GM10266 (cell line): Measurements from ENCODE around the gene WRAP73.

Experiments
- DNase-seq: peaks from one replicate; pipeline ENCODE4 v3.0.0; 2012; ENCODE audit errors: extremely low spot score
- TF ChIP-seq, protein P1 (sequence below): IDR thresholded peaks from 2 replicates; pipeline ENCODE4 v1.5.1; 2012; ENCODE audit warnings: mild to moderate bottlenecking, low read depth; ENCODE audit not compliant: control insufficient read depth, insufficient read depth; ENCODE audit errors: missing control alignments

The WRAP73 gene

DNA sequence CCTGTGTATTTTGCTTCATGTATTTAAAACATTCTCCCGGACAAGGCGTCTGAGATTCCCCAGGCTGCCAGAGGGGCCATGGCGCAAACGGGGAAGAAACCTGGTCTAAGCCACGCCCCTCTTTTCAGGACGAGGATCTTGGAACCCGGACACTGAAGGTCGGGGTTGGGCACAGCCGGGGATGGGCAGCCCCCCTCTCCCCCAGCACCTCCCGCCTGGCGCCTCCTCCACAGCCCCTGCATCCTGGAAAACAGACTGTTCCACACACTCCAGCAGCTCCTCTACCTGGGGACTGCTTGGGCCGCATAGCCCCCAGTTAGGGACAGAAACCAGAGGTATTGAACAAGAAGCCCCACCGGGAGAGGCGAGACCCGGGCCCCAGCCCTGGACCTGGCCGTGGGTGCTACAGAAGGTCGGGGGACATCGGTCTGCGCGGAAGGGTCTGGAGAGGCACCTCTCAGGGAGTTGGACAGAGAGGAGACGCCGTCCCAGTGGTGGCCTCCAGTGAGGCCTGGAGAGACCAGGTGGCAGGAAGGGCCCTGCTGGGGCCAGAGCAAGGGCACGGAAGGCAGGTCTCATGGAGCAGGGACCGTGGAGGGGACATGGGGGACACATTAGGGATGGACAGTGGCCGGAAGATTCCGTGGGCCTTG is 7.8 kb upstream of the WRAP73 start:
- TF ChIP-seq, protein P1, sequence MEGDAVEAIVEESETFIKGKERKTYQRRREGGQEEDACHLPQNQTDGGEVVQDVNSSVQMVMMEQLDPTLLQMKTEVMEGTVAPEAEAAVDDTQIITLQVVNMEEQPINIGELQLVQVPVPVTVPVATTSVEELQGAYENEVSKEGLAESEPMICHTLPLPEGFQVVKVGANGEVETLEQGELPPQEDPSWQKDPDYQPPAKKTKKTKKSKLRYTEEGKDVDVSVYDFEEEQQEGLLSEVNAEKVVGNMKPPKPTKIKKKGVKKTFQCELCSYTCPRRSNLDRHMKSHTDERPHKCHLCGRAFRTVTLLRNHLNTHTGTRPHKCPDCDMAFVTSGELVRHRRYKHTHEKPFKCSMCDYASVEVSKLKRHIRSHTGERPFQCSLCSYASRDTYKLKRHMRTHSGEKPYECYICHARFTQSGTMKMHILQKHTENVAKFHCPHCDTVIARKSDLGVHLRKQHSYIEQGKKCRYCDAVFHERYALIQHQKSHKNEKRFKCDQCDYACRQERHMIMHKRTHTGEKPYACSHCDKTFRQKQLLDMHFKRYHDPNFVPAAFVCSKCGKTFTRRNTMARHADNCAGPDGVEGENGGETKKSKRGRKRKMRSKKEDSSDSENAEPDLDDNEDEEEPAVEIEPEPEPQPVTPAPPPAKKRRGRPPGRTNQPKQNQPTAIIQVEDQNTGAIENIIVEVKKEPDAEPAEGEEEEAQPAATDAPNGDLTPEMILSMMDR = no peak
- no peak for DNase-seq

DNA sequence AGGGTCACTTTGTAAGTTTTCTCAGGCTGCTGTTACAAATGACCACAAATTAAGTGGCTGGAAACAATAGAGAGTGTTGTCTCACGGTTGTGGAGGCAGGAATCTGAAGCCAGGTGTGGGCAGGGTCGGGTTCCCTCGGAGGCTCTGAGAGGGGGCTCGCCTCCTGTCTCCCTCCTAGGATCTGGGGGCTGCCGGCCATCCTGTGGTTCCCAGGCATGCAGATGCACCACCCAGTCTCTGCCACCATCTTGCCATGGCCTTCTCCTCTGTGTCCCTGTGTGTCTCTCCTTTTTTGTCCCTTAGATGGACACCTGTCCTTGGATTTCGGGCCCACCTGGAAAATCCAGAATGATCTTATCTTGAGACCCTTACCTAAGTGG is 7.2 kb upstream of the WRAP73 start:
- TF ChIP-seq, protein P1 = no peak
- no peak for DNase-seq

DNA sequence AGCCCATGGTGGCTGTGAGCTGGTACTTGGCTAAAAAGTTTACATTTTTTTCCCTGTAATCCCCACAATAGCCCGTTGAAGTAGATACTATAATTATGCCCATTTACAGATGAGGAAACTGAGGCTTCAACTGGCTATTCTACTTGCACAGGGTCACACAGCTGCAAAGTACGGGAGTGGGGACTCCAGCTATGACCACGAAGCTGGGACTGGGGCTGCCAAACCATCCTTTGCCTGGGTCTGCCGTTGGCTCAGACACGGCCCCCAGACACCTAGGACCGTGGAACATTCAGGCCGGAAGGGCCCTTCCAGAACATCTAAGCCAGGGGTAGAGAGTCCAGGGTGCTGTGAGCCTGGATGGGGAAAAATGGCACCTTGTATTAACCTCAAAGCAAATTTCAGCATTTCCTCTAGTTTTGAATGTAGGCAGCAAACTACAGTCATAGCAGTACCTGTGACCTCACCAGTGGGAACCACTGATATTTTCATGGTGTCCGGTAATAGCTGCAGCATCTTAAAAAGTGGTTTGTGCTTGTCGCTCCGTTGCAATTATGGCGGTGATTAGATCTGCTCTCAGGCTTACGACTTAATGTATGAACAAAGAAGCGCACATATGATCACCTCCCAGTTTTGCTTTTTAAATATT is 6.7 kb upstream of the WRAP73 start:
- peak; percentile 90 for DNase-seq
- TF ChIP-seq, protein P1 = no peak

DNA sequence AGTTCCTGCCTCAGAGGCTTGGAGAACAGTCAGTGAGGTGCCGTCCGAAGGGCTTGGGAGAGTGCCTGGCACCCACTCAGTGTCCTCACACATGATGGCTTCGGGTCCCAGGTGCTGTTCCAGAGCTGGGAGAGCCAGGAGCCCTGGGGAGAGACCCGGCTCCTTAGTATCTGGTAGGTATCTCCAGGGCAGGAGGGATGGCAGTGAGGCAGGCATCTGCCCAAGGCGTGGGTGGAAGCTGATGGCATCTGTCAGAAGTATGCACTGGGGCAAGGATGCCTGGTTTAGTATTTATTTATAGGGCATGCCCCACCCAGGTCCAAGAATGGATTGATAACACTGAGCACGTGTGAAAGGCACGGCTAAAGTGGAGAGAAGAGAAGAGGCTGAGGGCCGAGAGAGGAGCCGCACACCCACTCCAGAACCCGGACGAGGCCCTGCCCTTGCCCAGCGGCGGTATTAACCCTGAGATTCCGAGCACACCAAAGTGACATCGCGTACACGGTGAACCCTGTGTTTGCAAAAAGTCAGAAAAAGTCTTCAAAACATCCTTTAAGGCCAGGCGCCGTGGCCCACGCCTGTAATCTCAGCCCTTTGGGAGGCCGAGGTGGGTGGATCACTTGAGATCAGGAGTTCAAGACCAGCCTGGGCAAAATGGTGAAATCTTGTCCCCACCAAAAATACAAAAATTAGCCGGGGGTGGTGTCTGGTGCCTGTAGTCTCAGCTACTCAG is 4.8 kb upstream of the WRAP73 start:
- TF ChIP-seq, protein P1 = no peak
- no peak for DNase-seq

DNA sequence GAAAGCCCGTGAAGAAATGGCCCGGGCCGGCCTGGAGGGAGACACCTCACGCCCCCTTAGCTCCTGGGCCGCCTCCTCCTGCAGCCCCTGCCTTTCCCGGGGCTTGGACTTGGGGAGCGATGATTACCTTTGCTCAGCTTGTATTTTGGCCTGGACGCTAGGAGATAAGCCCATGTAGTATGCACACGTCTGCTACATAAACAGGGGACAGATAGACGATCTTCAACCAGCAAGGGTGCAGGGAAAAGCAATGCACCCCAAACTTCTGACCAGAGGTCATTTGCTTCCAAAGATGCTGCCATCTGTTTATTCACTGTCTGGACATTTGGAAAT is 3.3 kb upstream of the WRAP73 start:
- TF ChIP-seq, protein P1 = no peak
- no peak for DNase-seq

DNA sequence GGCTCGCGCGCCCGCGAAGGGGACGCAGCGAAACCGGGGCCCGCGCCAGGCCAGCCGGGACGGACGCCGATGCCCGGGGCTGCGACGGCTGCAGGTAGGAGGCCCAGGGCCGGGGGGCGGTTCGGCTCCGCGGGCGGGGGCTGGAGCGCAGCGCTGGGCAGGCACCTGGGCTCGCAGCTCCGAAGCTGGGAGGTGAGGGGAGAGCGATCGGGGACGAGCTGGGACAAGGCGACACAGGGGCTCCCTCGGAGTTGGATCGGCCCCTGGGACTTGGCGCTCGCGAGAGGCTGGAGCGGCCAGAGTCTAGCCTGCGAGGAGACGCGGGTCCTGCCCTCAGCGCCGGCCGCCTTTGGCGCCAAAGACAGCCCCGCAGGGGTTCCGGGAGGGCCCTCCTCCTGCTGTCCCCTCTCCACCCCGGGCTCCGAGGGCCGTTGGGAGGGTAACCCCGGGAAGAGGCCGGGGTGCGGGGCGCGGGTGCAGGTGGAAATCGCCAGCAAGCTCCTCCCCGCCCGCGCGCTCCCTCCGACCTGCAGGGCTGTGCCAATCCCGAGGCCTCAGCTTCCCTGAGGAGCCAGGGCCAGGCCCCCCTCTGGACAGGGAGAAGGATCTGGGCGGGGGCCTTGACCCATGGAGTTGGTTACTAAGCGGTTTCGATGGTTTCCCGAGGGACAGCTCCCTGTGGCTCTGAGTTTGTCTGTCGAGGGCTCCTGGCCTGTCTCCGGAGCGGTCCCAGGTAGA is 2.8 kb upstream of the WRAP73 start:
- DNase-seq = no peak
- TF ChIP-seq, protein P1 = no peak
